Ovary (tissue), 9 donors: Measurements from ENCODE around the gene ZNF230. TPM values are rescaled to one million over a fixed set of nuclear protein-coding genes. Genes with fewer than 3 reads are reported as not detected.

ENCODE experiments used
- DNase-seq, 5 donors: peaks; one replicate each; pipeline ENCODE4 v3.0.0-alpha.2; 2019 to 2020
- H3K27ac ChIP-seq, 2 donors: fragments of 200-600 bp; one replicate each; pipeline versions ENCODE4 v1.5.1 to v1.8.0; 2019 to 2022
- H3K27me3 ChIP-seq: fragments of 200-600 bp; one replicate; pipeline ENCODE4 v1.8.0; 2022
- H3K36me3 ChIP-seq: fragments of 200-600 bp; sonication (generic); one replicate; pipeline ENCODE4 v1.5.1; 2019
- H3K4me1 ChIP-seq: one replicate; pipeline ENCODE4 v1.8.1; 2013; ENCODE audit warnings: mild to moderate bottlenecking, moderate library complexity; ENCODE audit not compliant: insufficient read depth
- H3K4me3 ChIP-seq: fragments of 200-600 bp; sonication (generic); one replicate; pipeline ENCODE4 v1.5.1; 2017
- H3K9me3 ChIP-seq, 2 donors: fragments of 200-600 bp in 1 of 2; sonication (generic) in 1 of 2; one replicate each; pipeline versions ENCODE4 v1.5.1 to v1.8.1; 2013 to 2019; ENCODE audit warnings: mild to moderate bottlenecking in 1 of 2, moderate library complexity in 1 of 2
- CTCF ChIP-seq, 3 donors: fragments of 450-650 bp in 2 of 3; fragments of 200-600 bp in 1 of 3; IDR thresholded peaks; one replicate each; pipeline versions ENCODE4 v1.5.1 to v1.8.0; 2016 to 2022; ENCODE audit warnings: antibody characterized with exemption in 3 of 3, mild to moderate bottlenecking in 1 of 3
- EP300 ChIP-seq: sonication (generic); formaldehyde crosslinking; IDR thresholded peaks from one replicate; pipeline ENCODE4 v1.6.1; 2017; ENCODE audit warnings: antibody characterized with exemption
- POLR2A ChIP-seq: fragments of 450-650 bp; IDR thresholded peaks from one replicate; pipeline ENCODE4 v1.6.1; 2017; ENCODE audit warnings: antibody characterized with exemption, mild to moderate bottlenecking, moderate library complexity
- WGBS, 3 donors: extraction: QIAGEN DNeasy Blood & Tissue Kit in 1 of 3; methylation state at CpG; one replicate each; pipeline versions ENCODE4 v1.1.5 to v1.1.7; 2013 to 2017; 5-methylcytosine and 5-hydroxymethylcytosine counted together
- intact Hi-C, 4 donors: fragments of 100-400 bp; cut with DNase I; formaldehyde crosslinking; loops; one replicate each; pipeline versions ENCODE4 v1.11.0 to v1.15.1; 2022 to 2023
- polyA plus RNA-seq, 2 donors: library from polyadenylated mRNA; stranded (reverse); fragments of 200-250 nt in 1 of 2; fragments of 350-450 nt in 1 of 2; fragmentation: Illumina TruSeq in 1 of 2; extraction: RNeasy Lipid Tissue Mini Kit (QIAGEN cat#74804) in 1 of 2; gene quantifications; one replicate each; pipeline ENCODE4 v1.2.3, GENCODE V29; 2013 to 2014
- total RNA-seq, 7 donors: library from RNA; depleted of rRNA in 2 of 7; stranded (reverse); fragments of >200 nt in 2 of 7; fragmentation: NEBNext Ultra II Directional in 3 of 7; extraction: Animal tissue kit (Norgen Biotek cat#: 25700) in 3 of 7; gene quantifications; one replicate each; pipeline versions ENCODE4 v1.1.0 to v1.2.4, GENCODE V29; 2016 to 2023
- donor health status: DM: no; HTN: no; CAD: no; lungs with moderate emphysema.
- donor health status: DM: no; HTN: no; CAD: no.
- donor health status: Bipolar disorder and iron deficiency.
- donor health status: DM: yes; HTN: yes; CAD: no.
- donor health status: DM: no; HTN: no; CAD: no.
- donor health status: DM: yes; HTN: yes; CAD: no.

The ZNF230 gene
- total and polyA plus RNA-seq, 9 donors, result 2.6 to 11.2 (median 4.1) TPM

DNA sequence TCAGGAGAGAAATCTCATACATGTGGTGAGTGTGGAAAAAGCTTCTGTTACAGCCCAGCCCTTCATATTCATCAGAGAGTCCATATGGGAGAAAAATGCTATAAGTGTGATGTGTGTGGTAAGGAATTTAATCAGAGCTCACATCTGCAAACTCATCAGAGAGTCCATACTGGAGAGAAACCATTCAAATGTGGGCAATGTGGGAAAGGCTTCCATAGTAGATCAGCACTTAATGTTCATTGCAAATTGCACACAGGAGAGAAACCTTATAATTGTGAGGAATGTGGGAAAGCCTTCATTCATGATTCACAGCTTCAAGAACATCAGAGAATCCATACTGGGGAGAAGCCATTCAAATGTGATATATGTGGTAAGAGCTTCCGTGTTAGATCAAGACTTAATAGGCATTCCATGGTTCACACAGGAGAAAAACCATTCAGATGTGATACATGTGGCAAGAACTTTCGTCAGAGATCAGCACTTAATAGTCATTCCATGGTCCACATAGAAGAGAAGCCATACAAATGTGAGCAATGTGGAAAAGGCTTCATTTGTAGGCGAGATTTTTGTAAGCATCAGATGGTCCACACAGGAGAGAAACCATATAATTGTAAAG is 36.6 kb upstream of the ZNF230 start:
- no peak for DNase-seq
- peaks cover 12% of the 10 kb centered on the region for H3K36me3 ChIP-seq
- H3K4me3 ChIP-seq, result no peak overlapping the region
- WGBS, 3 donors, result 97 to 100% (median 98%) methylated on average over 3 of the region's 3 CpGs
- intact Hi-C loops, result no loop called here
- H3K27me3 ChIP-seq, result no peaks in the 10 kb centered on the region
- TF ChIP-seq CTCF (IDR thresholded peaks at IDR 0.05) (no peak), EP300 (no peak), POLR2A (no peak)
- H3K9me3 ChIP-seq, result peaks cover 36 to 80% of the 10 kb centered on the region in 2 donors
- no peak overlapping the region for H3K27ac ChIP-seq
- H3K4me1 ChIP-seq, result no peaks in the 10 kb centered on the region

- intact Hi-C loops, result no loop called here
- H3K9me3 ChIP-seq, result peaks cover 0 to 11% of the 10 kb centered on the region in 2 donors
- TF ChIP-seq POLR2A (no peak), EP300 (no peak), CTCF (IDR thresholded peaks at IDR 0.05) (no peak)
- H3K27me3 ChIP-seq, result no peaks in the 10 kb centered on the region
- no peak for DNase-seq
- H3K27ac ChIP-seq, result no peak overlapping the region
- H3K4me1 ChIP-seq, result no peaks in the 10 kb centered on the region
- WGBS, 3 donors, result 87 to 90% (median 87%) methylated on average over 1 of the region's 1 CpG
- H3K36me3 ChIP-seq, result no peaks in the 10 kb centered on the region
- no peak overlapping the region for H3K4me3 ChIP-seq
These were observed 26.0 kb upstream of the ZNF230 start for GRCh38 chr19:43976732-43977131.

DNA sequence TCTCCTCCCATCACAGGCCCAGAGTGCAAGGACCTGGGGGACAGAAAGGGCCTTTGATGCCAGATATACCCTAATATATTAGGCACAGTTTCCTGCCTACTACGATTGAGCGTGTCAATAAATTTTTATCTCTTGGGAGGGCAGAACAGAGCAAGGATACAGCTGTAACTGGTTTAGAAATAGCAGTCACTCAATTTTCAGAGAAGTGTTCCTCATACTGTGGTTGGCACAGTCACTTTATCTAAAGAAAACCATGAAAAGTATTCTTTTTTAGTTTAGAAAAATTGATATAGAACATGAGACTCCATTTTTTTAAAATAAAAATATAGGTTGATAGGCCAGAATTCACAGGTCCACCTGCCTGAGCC is 19.2 kb upstream of the ZNF230 start:
- WGBS, 3 donors, result 70 to 82% (median 79%) methylated on average over 2 of the region's 2 CpGs
- Histone ChIP-seq H3K4me3 (peak overlapping the region; percentile 71), H3K27ac (no peak overlapping the region), H3K9me3 (no peaks in the 10 kb centered on the region), H3K4me1 (no peaks in the 10 kb centered on the region), H3K27me3 (no peaks in the 10 kb centered on the region), H3K36me3 (no peaks in the 10 kb centered on the region)
- intact Hi-C loops, result no loop called here
- no peak for DNase-seq
- TF ChIP-seq EP300 (no peak), POLR2A (no peak), CTCF (IDR thresholded peaks at IDR 0.05) (no peak)

GRCh38 chr19:43983912-43984686 is 18.7 kb upstream of the ZNF230 start, which contains the start of gene ZNF155:
Gene ZNF155, plus strand, starts transcription at chr19:43984188. Its CDS starts 4,356 bp downstream, at chr19:43988544.
- TF ChIP-seq CTCF (IDR thresholded peaks at IDR 0.05) (no peak), POLR2A (peak; percentile 24)
- intact Hi-C loops, result loop anchor here in 1 of 4 donors (2.0 kb wide), 1 partner anchor 19 kb away; the partner anchor contains the start of gene ZNF230

More at GRCh38 chr19:43983912-43984686, 18.7 kb upstream of the ZNF230 start, which contains the start of gene ZNF155:
- no peak within 1 kb of the TSS for H3K27ac ChIP-seq
- no peaks in the 10 kb centered on the region for H3K36me3 ChIP-seq
- 0 to 1% (median 1%) methylated on average over 40 of the region's 40 CpGs for WGBS, 3 donors
- no peaks in the 10 kb centered on the region for H3K27me3 ChIP-seq
- H3K4me1 ChIP-seq, result no peaks in the 10 kb centered on the region
- peak; percentile 88 to 92 (median 89) for DNase-seq
- H3K9me3 ChIP-seq, result no peaks in the 10 kb centered on the region
- peak within 1 kb of the TSS; percentile 71 for H3K4me3 ChIP-seq
